OCI-LY1 (cell line): Measurements from ENCODE around the gene DEAF1.

Experiments used
- H2AFZ ChIP-seq: fragments of 200-600 bp; sonication (generic), shearing (Covaris generic); 2 replicates; pipeline ENCODE4 v1.6.0; 2014; ENCODE audit warnings: antibody characterized with exemption, mild to moderate bottlenecking, low read length
- H3F3A ChIP-seq: fragments of 200-600 bp; sonication (generic), shearing (Covaris generic); 2 replicates; pipeline ENCODE4 v1.6.0; 2014; ENCODE audit warnings: mild to moderate bottlenecking, antibody characterized with exemption, low read length, moderate library complexity; ENCODE audit not compliant: insufficient read depth
- H3K27ac ChIP-seq: fragments of 200-600 bp; sonication (generic); 2 replicates; pipeline ENCODE4 v1.5.1; 2014; ENCODE audit warnings: low read length, mixed run types, mild to moderate bottlenecking, low read depth; ENCODE audit not compliant: poor library complexity, severe bottlenecking
- H3K27me3 ChIP-seq: fragments of 200-600 bp; sonication (generic); 2 replicates; pipeline ENCODE4 v1.6.0; 2014; ENCODE audit warnings: antibody characterized with exemption, mild to moderate bottlenecking, low read length, moderate library complexity; ENCODE audit not compliant: insufficient read depth
- H3K36me3 ChIP-seq: fragments of 200-600 bp; sonication (generic); 2 replicates; pipeline ENCODE4 v1.6.1; 2014; ENCODE audit warnings: mild to moderate bottlenecking, antibody characterized with exemption, low read length, moderate library complexity, mixed read lengths; ENCODE audit not compliant: insufficient read depth
- H3K4me1 ChIP-seq: fragments of 200-600 bp; sonication (generic); 2 replicates; pipeline ENCODE4 v1.5.1; 2014; ENCODE audit warnings: mild to moderate bottlenecking, low read length, moderate library complexity; ENCODE audit not compliant: insufficient read depth, severe bottlenecking
- H3K4me2 ChIP-seq: fragments of 200-600 bp; sonication (generic), shearing (Covaris generic); 2 replicates; pipeline ENCODE4 v1.6.1; 2014; ENCODE audit warnings: low read length
- H3K4me3 ChIP-seq: fragments of 200-600 bp; sonication (generic); 2 replicates; pipeline ENCODE4 v1.5.1; 2014; ENCODE audit warnings: low read length, low read depth, mild to moderate bottlenecking, mixed read lengths; ENCODE audit not compliant: poor library complexity, severe bottlenecking
- H3K79me2 ChIP-seq: fragments of 200-600 bp; shearing (Covaris generic); 2 replicates; pipeline ENCODE4 v1.6.1; 2016; ENCODE audit warnings: mixed run types, low read length, mixed read lengths; ENCODE audit not compliant: insufficient read depth
- H3K9ac ChIP-seq: fragments of 200-600 bp; sonication (generic), shearing (Covaris generic); 2 replicates; pipeline ENCODE4 v1.6.1; 2014; ENCODE audit warnings: mild to moderate bottlenecking, low read length, mixed read lengths
- H3K9me2 ChIP-seq: fragments of 200-600 bp; sonication (generic), shearing (Covaris generic); 2 replicates; pipeline ENCODE4 v1.6.1; 2014; ENCODE audit warnings: low read depth, mild to moderate bottlenecking, low read length, mixed read lengths
- H3K9me3 ChIP-seq: fragments of 200-600 bp; shearing (Covaris generic); 2 replicates; pipeline ENCODE4 v1.6.1; 2014; ENCODE audit warnings: low read length, mixed read lengths
- H4K20me1 ChIP-seq: fragments of 200-600 bp; sonication (generic), shearing (Covaris generic); 2 replicates; pipeline ENCODE4 v1.6.0; 2016; ENCODE audit warnings: mild to moderate bottlenecking, low read length; ENCODE audit not compliant: insufficient read depth
- CTCF ChIP-seq: fragments of 200-600 bp; sonication (generic), shearing (Covaris generic); IDR thresholded peaks from 2 replicates; pipeline ENCODE4 v1.5.1; 2017; ENCODE audit warnings: mild to moderate bottlenecking, antibody characterized with exemption, low read length, moderate library complexity, mixed read lengths
- EZH2 ChIP-seq: fragments of 200-600 bp; sonication (generic), shearing (Covaris generic); IDR thresholded peaks from 2 replicates; pipeline ENCODE4 v1.8.0; 2017; ENCODE audit warnings: borderline replicate concordance, mixed run types, mild to moderate bottlenecking, antibody characterized with exemption, low read length, moderate library complexity, mixed read lengths

DEAF1 gene

GRCh38 chr11:699116-699508, 4.1 kb upstream of the DEAF1 start:
- Histone ChIP-seq H3K27me3 (no peaks in the 10 kb centered on the region), H3K4me3 (no peak overlapping the region), H3K4me2 (no peak overlapping the region), H3K9me2 (no peaks in the 10 kb centered on the region), H2AFZ (no peak overlapping the region), H3K9me3 (no peaks in the 10 kb centered on the region), H3K79me2 (no peaks in the 10 kb centered on the region), H3K27ac (no peak overlapping the region), H3K9ac (no peak overlapping the region), H4K20me1 (no peaks in the 10 kb centered on the region), H3K36me3 (no peaks in the 10 kb centered on the region; the same call in 1 of the 2 replicates), H3F3A (no peaks in the 10 kb centered on the region), H3K4me1 (peaks cover 23% of the 10 kb centered on the region)
- TF ChIP-seq CTCF (no peak), EZH2 (no peak)

GRCh38 chr11:698493-699115, 3.6 kb upstream of the DEAF1 start:
- no peaks in the 10 kb centered on the region; the same call in 1 of the 2 replicates for H3K36me3 ChIP-seq
- H3F3A ChIP-seq, result no peaks in the 10 kb centered on the region
- H3K9ac ChIP-seq, result no peak overlapping the region
- H2AFZ ChIP-seq, result no peak overlapping the region
- peak overlapping the region; percentile 96 for H3K27ac ChIP-seq
- H3K4me1 ChIP-seq, result peaks cover 28% of the 10 kb centered on the region
- H3K79me2 ChIP-seq, result no peaks in the 10 kb centered on the region
- H3K4me2 ChIP-seq, result no peak overlapping the region
- no peaks in the 10 kb centered on the region for H3K9me2 ChIP-seq
- TF ChIP-seq CTCF, result no peak
- no peak for TF ChIP-seq EZH2
- no peaks in the 10 kb centered on the region for H3K9me3 ChIP-seq
- no peaks in the 10 kb centered on the region for H4K20me1 ChIP-seq
- no peaks in the 10 kb centered on the region for H3K27me3 ChIP-seq
- no peak overlapping the region for H3K4me3 ChIP-seq

GRCh38 chr11:697811-698311, 2.8 kb upstream of the DEAF1 start:
- H3K27ac ChIP-seq, result peak overlapping the region; percentile 96
- H3K4me2 ChIP-seq, result peak overlapping the region; percentile 74
- H3K79me2 ChIP-seq, result no peaks in the 10 kb centered on the region

More at GRCh38 chr11:697811-698311, 2.8 kb upstream of the DEAF1 start:
- Histone ChIP-seq H3F3A (no peaks in the 10 kb centered on the region), H4K20me1 (no peaks in the 10 kb centered on the region), H3K9ac (peak overlapping the region; percentile 98), H2AFZ (no peak overlapping the region), H3K4me1 (peaks cover 36% of the 10 kb centered on the region), H3K9me2 (no peaks in the 10 kb centered on the region), H3K27me3 (no peaks in the 10 kb centered on the region), H3K36me3 (no peaks in the 10 kb centered on the region; the same call in 1 of the 2 replicates), H3K4me3 (peak overlapping the region; percentile 89), H3K9me3 (no peaks in the 10 kb centered on the region)
- TF ChIP-seq CTCF (no peak), EZH2 (no peak)
